Esophagus (tissue), 2 donors: ENCODE results near the gene PNPLA6. TPM values are rescaled to one million over a fixed set of nuclear protein-coding genes. Genes with fewer than 3 reads are reported as not detected.

ENCODE experiments used
- H3K27ac ChIP-seq, 2 donors: one replicate each; pipeline ENCODE4 v1.5.1; 2013; ENCODE audit warnings: low read depth in 2 of 2, mild to moderate bottlenecking in 2 of 2, inconsistent platforms in 1 of 2, low read length in 1 of 2, moderate library complexity in 1 of 2
- H3K27me3 ChIP-seq, 2 donors: one replicate each; pipeline ENCODE4 v1.6.1; 2013; ENCODE audit warnings: low read length in 2 of 2, control low read depth in 1 of 2, mild to moderate bottlenecking in 1 of 2; ENCODE audit not compliant: insufficient read depth in 2 of 2, control insufficient read depth in 1 of 2
- H3K36me3 ChIP-seq, 2 donors: one replicate each; pipeline ENCODE4 v1.6.1; 2013; ENCODE audit warnings: low read length in 1 of 2; ENCODE audit not compliant: control insufficient read depth in 2 of 2, insufficient read depth in 2 of 2
- H3K4me1 ChIP-seq, 2 donors: one replicate each; pipeline ENCODE4 v1.6.1; 2013; ENCODE audit warnings: low read length in 1 of 2; ENCODE audit not compliant: control insufficient read depth in 2 of 2, insufficient read depth in 2 of 2
- H3K4me3 ChIP-seq, 2 donors: one replicate each; pipeline ENCODE4 v1.5.1; 2013; ENCODE audit warnings: low read length in 2 of 2, mild to moderate bottlenecking in 2 of 2, low read depth in 1 of 2, moderate library complexity in 1 of 2
- H3K9me3 ChIP-seq, 2 donors: one replicate each; pipeline ENCODE4 v1.6.1; 2013; ENCODE audit warnings: mild to moderate bottlenecking in 2 of 2, low read depth in 1 of 2, low read length in 1 of 2, moderate library complexity in 1 of 2; ENCODE audit not compliant: control insufficient read depth in 2 of 2, insufficient read depth in 1 of 2
- WGBS, 2 donors: extraction: QIAGEN DNeasy Blood & Tissue Kit; methylation state at CpG; one replicate each; pipeline ENCODE4 v1.1.7; 2013; 5-methylcytosine and 5-hydroxymethylcytosine counted together
- polyA plus RNA-seq, 2 donors: library from polyadenylated mRNA; stranded (reverse); fragments of 200-250 nt; gene quantifications; one replicate each; pipeline ENCODE4 v1.2.3, GENCODE V29; 2013
- donor health status: healthy with polysubstance abuse.
- donor health status: Bipolar disorder and iron deficiency.

Gene PNPLA6
- polyA plus RNA-seq, 2 donors: 27.2 to 47.7 TPM

DNA sequence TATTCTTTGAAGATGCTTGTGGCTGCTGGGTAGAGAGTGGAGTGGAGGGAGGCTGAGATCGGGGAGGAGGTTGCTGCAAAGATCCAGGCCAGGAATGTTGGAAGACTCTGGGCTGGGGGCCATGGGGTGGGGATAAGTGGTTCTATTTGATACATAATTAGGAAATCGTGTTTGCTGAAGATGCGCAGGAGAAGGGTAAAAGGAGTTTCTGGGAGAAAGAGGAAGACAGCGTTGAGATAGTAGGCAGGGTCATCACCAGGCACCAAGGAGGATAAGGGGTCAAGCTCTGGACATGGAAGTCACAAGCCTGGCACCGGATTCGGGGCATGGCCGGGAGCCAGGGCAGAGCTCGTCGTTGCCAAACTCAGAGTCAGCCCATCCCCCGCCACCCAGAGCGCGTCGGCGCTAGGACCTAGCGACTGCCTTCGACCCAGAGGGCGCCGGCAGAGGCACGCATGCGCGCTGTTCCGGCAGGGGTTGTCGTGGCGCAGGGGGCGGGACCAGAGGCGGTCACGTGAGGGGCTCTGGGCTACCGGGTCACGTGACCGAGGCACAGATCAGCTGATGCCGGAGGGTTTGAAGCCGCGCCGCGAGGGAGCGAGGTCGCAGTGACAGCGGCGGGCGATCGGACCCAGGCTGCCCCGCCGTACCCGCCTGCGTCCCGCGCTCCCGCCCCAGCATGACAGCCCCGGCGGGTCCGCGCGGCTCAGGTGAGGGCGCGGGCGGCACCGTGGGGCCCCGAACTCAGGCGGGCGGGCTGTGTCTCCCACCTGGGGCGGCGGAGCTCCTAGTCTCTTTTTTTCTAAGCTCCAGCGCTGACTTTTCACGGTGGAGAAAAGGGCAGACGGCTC lies 13.2 kb upstream of the PNPLA6 start, which contains the start of gene MCOLN1:
Gene MCOLN1, plus strand, starts transcription at position 553 of the 851 bp plus-strand sequence. Its CDS starts 127 bp downstream, at position 680.
- Histone ChIP-seq H3K36me3 (peaks cover 2 to 13% of the 10 kb centered on the region in 2 donors), H3K27me3 (no peaks in the 10 kb centered on the region), H3K4me1 (peaks cover 5 to 11% of the 10 kb centered on the region in 2 donors), H3K27ac (peak within 1 kb of the TSS; percentile 53 to 76), H3K4me3 (peak within 1 kb of the TSS; percentile 75 to 83), H3K9me3 (no peaks in the 10 kb centered on the region)
- WGBS, 2 donors: 1% methylated on average over 60 to 65 of the region's 65 CpGs

DNA sequence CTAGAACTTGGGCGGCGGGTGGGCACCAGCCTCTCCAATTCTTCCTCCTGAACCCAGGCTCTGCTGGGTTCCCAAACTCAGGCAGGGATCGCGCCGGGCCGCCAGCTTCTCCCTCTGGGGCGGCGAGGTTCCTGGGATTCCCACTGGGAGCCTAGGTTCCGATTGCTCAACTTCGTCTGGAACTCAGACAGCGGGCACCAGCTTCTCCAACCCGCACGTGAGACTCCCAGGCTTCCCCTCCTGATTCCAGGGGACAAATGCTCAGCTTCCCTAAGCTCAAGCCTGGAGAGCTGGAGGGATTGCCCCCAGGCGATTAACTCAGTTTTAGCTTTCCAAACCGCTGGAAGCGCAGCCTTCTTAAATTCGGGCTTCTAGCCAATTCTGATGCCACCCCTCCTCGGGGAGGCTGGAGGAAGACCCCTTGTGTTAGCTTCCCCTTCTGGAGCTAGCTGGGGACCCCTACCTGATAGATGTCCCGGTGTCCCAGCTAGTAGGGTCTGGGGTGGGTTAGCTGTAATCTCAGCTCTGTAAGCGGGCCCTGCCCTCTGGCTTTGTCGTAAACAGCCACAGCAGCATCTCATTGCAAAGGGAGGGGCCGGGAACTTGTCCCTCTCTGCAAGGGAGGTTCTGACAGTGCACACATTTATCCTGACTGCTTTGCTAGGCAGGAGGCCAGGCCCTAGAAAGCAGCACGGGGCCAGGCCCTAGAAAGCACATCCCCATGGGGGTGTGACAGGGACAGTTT lies 12.4 kb upstream of the PNPLA6 start:
- Histone ChIP-seq H3K4me3 (peak overlapping the region; percentile 75 to 83), H3K9me3 (no peaks in the 10 kb centered on the region), H3K27me3 (no peaks in the 10 kb centered on the region), H3K36me3 (peaks cover 2 to 18% of the 10 kb centered on the region in 2 donors), H3K4me1 (peaks cover 5 to 11% of the 10 kb centered on the region in 2 donors), H3K27ac (peak overlapping the region; percentile 53 to 76)
- 8% methylated on average over 23 of the region's 23 CpGs for WGBS, 2 donors

DNA sequence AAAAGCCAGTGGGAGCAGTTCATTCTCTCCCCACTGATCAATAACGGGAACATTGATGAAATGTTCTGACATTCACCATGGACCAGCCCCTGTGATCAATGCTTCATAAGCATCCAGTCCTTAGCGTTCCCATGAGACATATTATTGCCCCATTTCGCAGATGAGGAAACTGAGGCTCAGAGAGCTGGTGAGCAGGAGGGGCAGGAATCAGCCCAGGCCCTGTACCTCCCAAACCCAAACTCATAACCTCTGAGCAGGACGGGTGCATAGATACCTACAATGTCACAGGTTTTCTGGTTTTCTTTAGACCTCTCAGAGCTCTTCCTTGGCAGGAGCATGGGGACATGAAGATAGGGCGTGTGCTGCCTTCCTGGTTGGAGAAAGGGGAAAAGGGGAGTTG lies 11.0 kb upstream of the PNPLA6 start:
- Histone ChIP-seq H3K27me3 (no peaks in the 10 kb centered on the region), H3K4me3 (no peak overlapping the region), H3K9me3 (no peaks in the 10 kb centered on the region), H3K4me1 (peaks cover 5 to 11% of the 10 kb centered on the region in 2 donors), H3K36me3 (peaks cover 2 to 33% of the 10 kb centered on the region in 2 donors), H3K27ac (no peak overlapping the region)
- WGBS, 2 donors: 92 to 94% methylated on average over 5 of the region's 5 CpGs

DNA sequence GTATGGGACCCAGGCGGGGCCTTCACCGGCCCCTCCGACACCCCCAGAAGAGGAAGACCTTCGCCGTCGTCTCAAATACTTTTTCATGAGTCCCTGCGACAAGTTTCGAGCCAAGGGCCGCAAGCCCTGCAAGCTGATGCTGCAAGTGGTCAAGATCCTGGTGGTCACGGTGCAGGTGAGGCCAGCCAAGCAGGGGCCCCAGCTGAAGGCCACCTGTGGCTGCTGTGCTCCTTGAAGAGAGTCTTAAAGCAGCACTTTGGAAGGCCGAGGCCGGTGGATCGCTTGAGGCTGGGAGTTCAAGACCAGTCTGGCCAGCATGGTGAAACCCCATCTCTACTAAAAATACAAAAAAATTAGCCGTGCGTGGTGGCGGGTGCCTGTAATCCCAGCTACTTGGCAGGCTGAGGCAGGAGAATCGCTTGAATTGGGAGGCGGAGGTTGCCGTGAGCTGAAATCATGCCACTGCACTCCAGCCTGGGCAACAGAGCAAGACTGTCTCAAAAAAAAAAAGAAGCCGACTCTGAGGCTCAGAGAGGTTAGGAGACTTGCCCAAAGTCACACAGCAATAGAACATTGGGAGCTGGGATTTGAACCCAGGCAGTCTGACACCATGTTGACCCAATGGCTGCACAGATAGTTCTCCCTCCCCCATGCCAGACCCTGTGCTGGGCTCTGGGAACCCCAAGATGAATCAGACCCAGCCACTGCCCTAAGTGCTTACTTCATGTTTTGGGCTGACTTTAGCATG lies 10.4 kb upstream of the PNPLA6 start:
- no peaks in the 10 kb centered on the region for H3K9me3 ChIP-seq
- no peak overlapping the region for H3K27ac ChIP-seq
- H3K27me3 ChIP-seq: no peaks in the 10 kb centered on the region
- peaks cover 2 to 31% of the 10 kb centered on the region in 2 donors for H3K36me3 ChIP-seq
- H3K4me1 ChIP-seq: peaks cover 5 to 9% of the 10 kb centered on the region in 2 donors
- no peak overlapping the region for H3K4me3 ChIP-seq
- 91 to 93% methylated on average over 20 of the region's 20 CpGs for WGBS, 2 donors

DNA sequence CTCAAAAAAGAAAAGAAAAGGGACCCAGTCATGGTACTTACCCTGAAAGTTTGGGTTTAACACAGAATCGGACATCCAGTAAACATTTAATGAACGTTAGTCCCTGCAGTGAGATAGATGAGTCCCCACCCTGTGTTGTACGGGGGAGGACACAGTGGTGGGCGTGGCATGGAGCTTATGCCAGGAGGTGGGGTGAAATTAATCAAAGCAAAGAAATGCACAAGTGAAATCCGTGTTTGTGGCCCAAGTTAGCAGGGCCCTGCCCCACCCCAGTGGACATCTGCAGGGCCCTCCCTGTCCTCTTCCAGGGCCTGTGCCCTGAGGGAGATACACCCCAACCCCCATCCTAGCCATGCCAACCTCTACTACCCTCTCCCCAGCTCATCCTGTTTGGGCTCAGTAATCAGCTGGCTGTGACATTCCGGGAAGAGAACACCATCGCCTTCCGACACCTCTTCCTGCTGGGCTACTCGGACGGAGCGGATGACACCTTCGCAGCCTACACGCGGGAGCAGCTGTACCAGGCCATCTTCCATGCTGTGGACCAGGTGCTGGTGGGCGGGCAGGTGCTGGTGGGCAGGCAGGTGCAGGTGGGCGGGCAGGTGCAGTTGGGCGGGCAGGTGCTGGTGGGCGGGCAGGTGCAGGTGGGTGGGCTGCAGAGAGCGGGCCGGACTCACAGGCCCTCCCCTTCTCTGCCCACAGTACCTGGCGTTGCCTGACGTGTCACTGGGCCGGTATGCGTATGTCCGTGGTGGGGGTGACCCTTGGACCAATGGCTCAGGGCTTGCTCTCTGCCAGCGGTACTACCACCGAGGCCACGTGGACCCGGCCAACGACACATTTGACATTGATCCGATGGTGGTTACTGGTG lies 9.2 kb upstream of the PNPLA6 start:
- Histone ChIP-seq H3K36me3 (peaks cover 2 to 31% of the 10 kb centered on the region in 2 donors), H3K9me3 (no peaks in the 10 kb centered on the region), H3K4me1 (peaks cover 5 to 9% of the 10 kb centered on the region in 2 donors), H3K27me3 (no peaks in the 10 kb centered on the region), H3K4me3 (no peak overlapping the region), H3K27ac (no peak overlapping the region)
- 87% methylated on average over 31 of the region's 31 CpGs for WGBS, 2 donors

DNA sequence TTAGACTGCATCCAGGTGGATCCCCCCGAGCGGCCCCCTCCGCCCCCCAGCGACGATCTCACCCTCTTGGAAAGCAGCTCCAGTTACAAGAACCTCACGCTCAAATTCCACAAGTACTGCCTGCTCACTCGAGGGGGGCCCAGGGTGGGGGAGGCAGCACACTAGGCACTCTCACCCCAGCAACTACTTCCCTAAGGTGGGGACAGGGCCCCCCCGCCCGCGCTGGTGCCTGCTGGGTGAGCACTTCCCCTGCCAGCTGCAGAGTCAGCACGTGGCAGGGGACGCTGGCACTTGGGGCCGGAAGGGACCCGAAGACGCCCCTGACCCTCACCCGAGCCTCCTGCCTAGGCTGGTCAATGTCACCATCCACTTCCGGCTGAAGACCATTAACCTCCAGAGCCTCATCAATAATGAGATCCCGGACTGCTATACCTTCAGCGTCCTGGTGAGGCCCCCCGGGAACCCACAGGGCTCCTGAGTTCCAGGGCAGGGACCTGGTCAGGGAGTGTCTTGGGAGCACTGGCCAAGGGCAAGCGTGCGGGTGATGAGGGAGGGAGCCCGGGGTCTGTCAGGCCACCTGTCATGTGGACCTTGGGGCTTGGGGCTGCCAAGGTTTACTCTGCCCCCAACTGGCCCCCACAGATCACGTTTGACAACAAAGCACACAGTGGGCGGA lies 7.9 kb upstream of the PNPLA6 start:
- WGBS, 2 donors: 84 to 85% methylated on average over 25 of the region's 25 CpGs
- H3K9me3 ChIP-seq: no peaks in the 10 kb centered on the region
- H3K4me3 ChIP-seq: no peak overlapping the region
- H3K36me3 ChIP-seq: peaks cover 2 to 31% of the 10 kb centered on the region in 2 donors
- H3K4me1 ChIP-seq: peaks cover 4 to 5% of the 10 kb centered on the region in 2 donors
- H3K27me3 ChIP-seq: no peaks in the 10 kb centered on the region
- H3K27ac ChIP-seq: no peak overlapping the region

DNA sequence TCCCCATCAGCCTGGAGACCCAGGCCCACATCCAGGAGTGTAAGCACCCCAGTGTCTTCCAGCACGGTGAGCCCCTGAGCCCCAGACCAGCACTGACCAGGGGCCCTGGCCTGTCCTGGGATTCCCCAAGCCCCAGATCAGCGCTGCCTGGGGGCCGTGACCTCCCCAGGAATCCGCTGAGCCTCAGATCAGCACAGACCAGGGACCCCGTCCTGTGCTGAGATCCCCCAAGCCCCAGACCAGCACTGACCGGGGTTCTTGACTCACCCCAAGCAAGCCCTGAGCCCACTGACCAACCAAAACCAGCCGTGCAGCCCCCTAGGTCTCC lies 7.4 kb upstream of the PNPLA6 start:
- Histone ChIP-seq H3K36me3 (peaks cover 2 to 31% of the 10 kb centered on the region in 2 donors), H3K4me3 (no peak overlapping the region), H3K4me1 (peaks cover 2 to 3% of the 10 kb centered on the region in 2 donors), H3K9me3 (no peaks in the 10 kb centered on the region), H3K27ac (no peak overlapping the region), H3K27me3 (no peaks in the 10 kb centered on the region)
- WGBS, 2 donors: 90 to 93% methylated on average over 7 of the region's 7 CpGs

DNA sequence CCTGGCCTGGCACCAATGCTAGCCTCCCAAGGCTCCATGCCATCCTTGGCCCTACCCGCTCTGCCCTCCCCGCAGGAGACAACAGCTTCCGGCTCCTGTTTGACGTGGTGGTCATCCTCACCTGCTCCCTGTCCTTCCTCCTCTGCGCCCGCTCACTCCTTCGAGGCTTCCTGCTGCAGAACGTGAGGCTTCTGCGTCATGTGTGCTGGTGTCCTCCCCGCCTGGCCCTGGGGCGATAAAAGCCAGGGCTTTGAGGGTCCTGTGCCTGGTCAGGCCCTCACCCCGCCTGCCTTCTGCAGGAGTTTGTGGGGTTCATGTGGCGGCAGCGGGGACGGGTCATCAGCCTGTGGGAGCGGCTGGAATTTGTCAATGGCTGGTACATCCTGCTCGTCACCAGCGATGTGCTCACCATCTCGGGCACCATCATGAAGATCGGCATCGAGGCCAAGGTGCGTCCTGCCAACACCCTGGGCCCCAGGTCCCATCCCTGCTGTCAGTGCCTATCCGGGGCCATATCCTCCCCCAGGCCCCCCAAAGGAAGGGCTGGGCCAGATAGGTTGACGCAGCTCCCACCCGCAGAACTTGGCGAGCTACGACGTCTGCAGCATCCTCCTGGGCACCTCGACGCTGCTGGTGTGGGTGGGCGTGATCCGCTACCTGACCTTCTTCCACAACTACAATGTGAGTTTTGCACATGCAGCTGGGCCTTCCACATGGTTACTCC lies 6.8 kb upstream of the PNPLA6 start:
- Histone ChIP-seq H3K36me3 (peaks cover 2 to 31% of the 10 kb centered on the region in 2 donors), H3K4me3 (no peak overlapping the region)

More for the DNA sequence above, 6.8 kb upstream of the PNPLA6 start:
- Histone ChIP-seq H3K4me1 (peaks cover 0 to 6% of the 10 kb centered on the region in 2 donors), H3K27me3 (no peaks in the 10 kb centered on the region), H3K9me3 (no peaks in the 10 kb centered on the region), H3K27ac (no peak overlapping the region)
- WGBS, 2 donors: 91 to 92% methylated on average over 31 to 32 of the region's 32 CpGs
